HG02571 (cell line): Measurements from ENCODE around the gene OR5W2.
"Not testable (repeated sequence)": the region's sequence is repeated elsewhere in the genome, so short reads cannot be mapped to it uniquely, and the experiment has no call there.

ENCODE experiments used
- ATAC-seq: cut with Tn5 transposase; IDR thresholded peaks from one replicate; pipeline ENCODE4 v1.9.1; 2021; ENCODE audit warnings: mild to moderate bottlenecking, moderate library complexity; ENCODE audit not compliant: unreplicated experiment

The OR5W2 gene

GRCh38 chr11:55914482-55914881 is at the start of gene OR5W2:
TSS of gene OR5W2 (minus strand) at chr11:55914582. CDS start at chr11:55914582, 0 bp downstream.
- ATAC-seq = no peak

GRCh38 chr11:55956521-55956920 is 42.1 kb upstream of the OR5W2 start:
- ATAC-seq = no peak

- ATAC-seq = no peak
These were observed 34.9 kb upstream of the OR5W2 start for GRCh38 chr11:55949330-55949729.

GRCh38 chr11:55942785-55943392 is 28.5 kb upstream of the OR5W2 start:
- no peak for ATAC-seq

GRCh38 chr11:55936300-55936699 is 21.9 kb upstream of the OR5W2 start, which contains the start of gene OR5I1:
TSS of gene OR5I1 (minus strand) at chr11:55936400. CDS start at chr11:55936400, 0 bp downstream.
- no peak for ATAC-seq

- no peak for ATAC-seq
These were observed 6.2 kb upstream of the OR5W2 start for GRCh38 chr11:55920537-55920936.

- no peak for ATAC-seq
These were observed 12.1 kb downstream of the OR5W2 start for GRCh38 chr11:55902308-55902707.

- ATAC-seq = no peak
These were observed 19.2 kb downstream of the OR5W2 start for GRCh38 chr11:55895216-55895615.

- not testable (repeated sequence) for ATAC-seq
These were observed 28.9 kb downstream of the OR5W2 start for GRCh38 chr11:55885481-55885880.

GRCh38 chr11:55884995-55885394 is 29.4 kb downstream of the OR5W2 start:
- ATAC-seq = not testable (repeated sequence)

- not testable (repeated sequence) for ATAC-seq
These were observed 31.4 kb downstream of the OR5W2 start, which contains the start of gene TRIM51 for GRCh38 chr11:55882997-55883396. TSS of gene TRIM51 (plus strand) at chr11:55883297. CDS start at chr11:55885429, 2,132 bp downstream.

GRCh38 chr11:55873146-55873545 is 41.2 kb downstream of the OR5W2 start:
- not testable (repeated sequence) for ATAC-seq

- not testable (repeated sequence) for ATAC-seq
These were observed 41.7 kb downstream of the OR5W2 start for GRCh38 chr11:55872731-55873130.

- ATAC-seq = not testable (repeated sequence)
These were observed 47.0 kb downstream of the OR5W2 start for GRCh38 chr11:55867354-55867753.
